Endodermal cell (in vitro differentiated cells): Measurements from ENCODE around the gene PPP1R1B. TPM values are rescaled to one million over a fixed set of nuclear protein-coding genes. Genes with fewer than 3 reads are reported as not detected.

ENCODE experiments used
- DNase-seq: peaks from one replicate; pipeline ENCODE4 v3.0.0-alpha.2; 2017
- H3K27ac ChIP-seq: 2 replicates; pipeline ENCODE4 v1.5.1; 2013; ENCODE audit warnings: mild to moderate bottlenecking, low read depth, low read length, moderate library complexity
- H3K27me3 ChIP-seq: 2 replicates; pipeline ENCODE4 v1.6.1; 2013; ENCODE audit warnings: mild to moderate bottlenecking, low read length, moderate library complexity; ENCODE audit not compliant: insufficient read depth, control insufficient read depth, poor library complexity, severe bottlenecking
- H3K36me3 ChIP-seq: 2 replicates; pipeline ENCODE4 v1.7.0; 2013; ENCODE audit warnings: mild to moderate bottlenecking, low read length, moderate library complexity; ENCODE audit not compliant: control insufficient read depth, insufficient read depth
- H3K4me1 ChIP-seq: one replicate; pipeline ENCODE4 v1.7.0; 2013; ENCODE audit warnings: low read length; ENCODE audit not compliant: control insufficient read depth, insufficient read depth
- H3K4me3 ChIP-seq: 2 replicates; pipeline ENCODE4 v1.5.1; 2013; ENCODE audit warnings: mild to moderate bottlenecking, low read length, moderate library complexity
- H3K9ac ChIP-seq: 2 replicates; pipeline ENCODE4 v1.6.1; 2013; ENCODE audit warnings: mild to moderate bottlenecking, low read length, moderate library complexity; ENCODE audit not compliant: poor library complexity, severe bottlenecking; ENCODE audit errors: extremely low read depth
- H3K9me3 ChIP-seq: 2 replicates; pipeline ENCODE4 v1.6.1; 2013; ENCODE audit warnings: mild to moderate bottlenecking, low read length, moderate library complexity; ENCODE audit not compliant: control insufficient read depth
- H3K27ac Mint-ChIP-seq: 2 replicates; pipeline ENCODE4 v1.8.0; 2020; ENCODE audit warnings: mixed read lengths
- H3K27me3 Mint-ChIP-seq: 2 replicates; pipeline ENCODE4 v1.8.0; 2021; ENCODE audit warnings: mild to moderate bottlenecking, mixed read lengths; ENCODE audit not compliant: insufficient read depth
- H3K36me3 Mint-ChIP-seq: 2 replicates; pipeline ENCODE4 v1.8.0; 2020; ENCODE audit warnings: low read depth, mixed read lengths
- H3K4me1 Mint-ChIP-seq: 2 replicates; pipeline ENCODE4 v1.8.0; 2020; ENCODE audit warnings: mixed read lengths
- H3K4me3 Mint-ChIP-seq: 2 replicates; pipeline ENCODE4 v1.8.0; 2020; ENCODE audit warnings: mild to moderate bottlenecking, moderate library complexity, mixed read lengths
- H3K9me3 Mint-ChIP-seq: 2 replicates; pipeline ENCODE4 v1.8.0; 2020; ENCODE audit warnings: mild to moderate bottlenecking, mixed read lengths
- WGBS, 2 experiments: methylation state at CpG; one replicate each; pipeline versions ENCODE4 v1.1.5 to v1.1.7; 2013; ENCODE audit warnings: missing lambda C conversion rate in 2 of 2, mixed read lengths in 1 of 2; ENCODE audit not compliant: insufficient coverage in 1 of 2, insufficient read length in 1 of 2; 5-methylcytosine and 5-hydroxymethylcytosine counted together
- total RNA-seq, 2 donors: library from RNA; stranded (reverse); fragmentation: NEBNext Ultra II Directional in 1 of 2; extraction: Animal tissue kit (Norgen Biotek cat#: 25700) in 1 of 2; gene quantifications; 2 replicates in 1 of 2; 3 replicates in 1 of 2; pipeline ENCODE4 v1.2.1, GENCODE V29; 2021
- TF ChIP-seq, protein P1 (sequence below): fragments of 200-600 bp; sonication (generic); conservative IDR thresholded peaks from 2 replicates; pipeline ENCODE4 v1.5.0; 2021; ENCODE audit warnings: antibody characterized with exemption, mild to moderate bottlenecking

The PPP1R1B gene
- total RNA-seq, 2 donors from 2014 or later: 1.0 to 2.1 TPM

DNA sequence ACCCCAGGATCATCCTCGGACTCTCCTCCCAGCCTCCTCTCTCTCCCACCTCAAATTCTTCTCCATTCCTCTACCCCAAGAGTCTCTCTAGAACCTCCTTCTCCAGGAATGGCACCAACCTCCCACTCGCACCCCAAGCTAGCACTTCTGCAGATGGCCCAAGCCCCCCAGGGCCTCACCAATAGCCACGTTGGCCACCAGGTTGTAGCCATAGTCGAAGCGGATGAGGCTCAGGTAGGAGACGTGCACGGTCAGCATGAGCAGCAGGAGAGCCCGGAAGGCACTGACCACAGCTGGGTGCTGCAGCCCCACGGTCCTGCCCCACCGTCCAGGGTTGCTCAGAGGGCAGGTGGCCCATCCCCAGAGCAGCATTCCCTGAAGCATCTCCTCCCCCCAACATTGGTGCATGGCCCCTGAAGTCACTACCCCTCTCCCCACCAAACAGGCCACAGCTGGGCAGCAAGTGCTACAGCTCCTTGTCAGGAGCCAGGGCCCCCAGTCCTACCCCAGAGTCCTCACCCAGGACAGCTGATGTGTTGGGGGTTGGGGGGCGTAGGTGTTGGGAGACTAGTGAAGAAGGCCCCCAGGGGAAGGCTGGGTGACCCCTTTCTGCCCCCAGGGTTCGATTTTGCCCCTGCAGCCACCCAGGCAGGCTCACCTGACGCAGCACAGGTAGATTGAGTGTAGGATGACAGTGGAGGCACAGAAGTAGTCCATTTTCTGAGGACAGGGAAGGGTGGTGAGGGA lies 46.8 kb downstream of the PPP1R1B start:
- peaks cover 29% of the 10 kb centered on the region for H3K27me3 Mint-ChIP-seq
- peaks cover 23% of the 10 kb centered on the region for H3K27me3 ChIP-seq
- no peak overlapping the region for H3K27ac Mint-ChIP-seq
- no peak overlapping the region for H3K4me3 Mint-ChIP-seq
- H3K9ac ChIP-seq: no peak overlapping the region
- H3K9me3 Mint-ChIP-seq: no peaks in the 10 kb centered on the region
- DNase-seq: no peak
- 75 to 83% methylated on average over 8 to 13 of the region's 13 CpGs for WGBS, 2 experiments
- no peak overlapping the region for H3K4me3 ChIP-seq
- no peak overlapping the region for H3K27ac ChIP-seq
- no peaks in the 10 kb centered on the region for H3K4me1 ChIP-seq
- TF ChIP-seq, protein P1, sequence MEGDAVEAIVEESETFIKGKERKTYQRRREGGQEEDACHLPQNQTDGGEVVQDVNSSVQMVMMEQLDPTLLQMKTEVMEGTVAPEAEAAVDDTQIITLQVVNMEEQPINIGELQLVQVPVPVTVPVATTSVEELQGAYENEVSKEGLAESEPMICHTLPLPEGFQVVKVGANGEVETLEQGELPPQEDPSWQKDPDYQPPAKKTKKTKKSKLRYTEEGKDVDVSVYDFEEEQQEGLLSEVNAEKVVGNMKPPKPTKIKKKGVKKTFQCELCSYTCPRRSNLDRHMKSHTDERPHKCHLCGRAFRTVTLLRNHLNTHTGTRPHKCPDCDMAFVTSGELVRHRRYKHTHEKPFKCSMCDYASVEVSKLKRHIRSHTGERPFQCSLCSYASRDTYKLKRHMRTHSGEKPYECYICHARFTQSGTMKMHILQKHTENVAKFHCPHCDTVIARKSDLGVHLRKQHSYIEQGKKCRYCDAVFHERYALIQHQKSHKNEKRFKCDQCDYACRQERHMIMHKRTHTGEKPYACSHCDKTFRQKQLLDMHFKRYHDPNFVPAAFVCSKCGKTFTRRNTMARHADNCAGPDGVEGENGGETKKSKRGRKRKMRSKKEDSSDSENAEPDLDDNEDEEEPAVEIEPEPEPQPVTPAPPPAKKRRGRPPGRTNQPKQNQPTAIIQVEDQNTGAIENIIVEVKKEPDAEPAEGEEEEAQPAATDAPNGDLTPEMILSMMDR: no peak
- peaks cover 10% of the 10 kb centered on the region for H3K36me3 Mint-ChIP-seq
- H3K36me3 ChIP-seq: peaks cover 5% of the 10 kb centered on the region
- H3K4me1 Mint-ChIP-seq: peaks cover 16% of the 10 kb centered on the region
- H3K9me3 ChIP-seq: no peaks in the 10 kb centered on the region

DNA sequence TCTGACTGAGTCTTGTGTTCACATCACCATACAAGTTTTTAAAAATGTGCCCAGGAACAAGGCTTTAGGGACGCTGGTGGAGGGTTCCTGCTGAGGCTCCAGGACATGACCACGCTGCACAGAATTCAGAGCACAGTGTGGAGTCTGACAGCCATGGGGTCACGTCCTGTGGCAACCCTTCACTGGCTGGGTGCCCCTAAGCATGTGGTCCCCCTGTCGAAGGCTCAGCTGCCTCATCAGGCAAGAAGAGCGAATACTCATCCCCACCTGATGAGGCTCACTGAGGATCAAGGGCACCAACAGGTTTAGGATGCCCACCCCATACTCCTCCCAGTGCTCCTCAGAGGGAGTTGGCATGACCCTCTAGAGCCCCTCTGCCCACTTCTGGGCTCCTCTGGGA lies 47.4 kb downstream of the PPP1R1B start:
- peaks cover 24% of the 10 kb centered on the region for H3K27me3 Mint-ChIP-seq
- 88 to 95% methylated on average over 4 to 5 of the region's 5 CpGs for WGBS, 2 experiments
- DNase-seq: no peak
- peaks cover 12% of the 10 kb centered on the region for H3K36me3 Mint-ChIP-seq
- TF ChIP-seq, protein P1: no peak
- peaks cover 20% of the 10 kb centered on the region for H3K27me3 ChIP-seq
- H3K4me3 ChIP-seq: no peak overlapping the region
- no peak overlapping the region for H3K4me3 Mint-ChIP-seq
- H3K9me3 ChIP-seq: no peaks in the 10 kb centered on the region
- no peaks in the 10 kb centered on the region for H3K9me3 Mint-ChIP-seq
- no peak overlapping the region for H3K9ac ChIP-seq
- H3K4me1 ChIP-seq: no peaks in the 10 kb centered on the region
- no peak overlapping the region for H3K27ac ChIP-seq
- H3K36me3 ChIP-seq: peaks cover 5% of the 10 kb centered on the region
- H3K4me1 Mint-ChIP-seq: peaks cover 17% of the 10 kb centered on the region
- H3K27ac Mint-ChIP-seq: no peak overlapping the region

DNA sequence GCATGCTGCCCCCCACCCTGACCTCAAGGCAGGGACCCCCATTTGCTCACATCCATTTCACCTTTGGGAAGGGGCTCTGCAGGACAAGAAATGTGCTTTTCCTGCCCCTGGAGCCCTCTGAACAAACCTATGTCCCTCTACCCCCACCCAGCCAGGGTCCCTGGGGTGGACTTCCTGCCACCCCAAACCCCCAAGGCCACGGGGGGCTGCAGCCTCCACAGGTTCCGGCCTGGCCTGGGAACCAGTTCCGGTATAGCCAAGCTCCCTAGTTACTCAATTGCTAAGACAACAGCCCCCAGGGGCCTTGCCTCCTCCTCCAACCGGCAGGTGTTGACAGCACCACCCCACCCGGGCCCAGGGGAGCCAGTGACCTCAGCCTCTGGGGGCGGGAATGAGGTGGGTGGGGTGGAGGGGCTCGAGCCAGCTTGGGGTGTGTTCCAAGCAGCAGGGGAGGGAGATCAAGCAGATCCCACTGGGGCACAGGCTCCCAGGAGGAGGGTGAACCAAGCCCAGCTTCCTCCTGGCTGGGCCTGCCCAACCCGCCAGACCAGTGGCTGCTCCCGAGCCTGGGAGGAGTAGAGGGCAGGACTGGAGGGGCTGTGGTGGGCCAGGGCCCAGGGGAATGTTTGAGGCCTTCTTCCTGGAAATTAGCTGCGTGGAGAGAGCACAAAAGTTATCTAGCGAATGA lies 48.1 kb downstream of the PPP1R1B start:
- H3K4me3 Mint-ChIP-seq: no peak overlapping the region
- H3K9me3 Mint-ChIP-seq: no peaks in the 10 kb centered on the region
- no peak overlapping the region for H3K27ac ChIP-seq
- H3K27ac Mint-ChIP-seq: peak overlapping the region; percentile 80
- H3K27me3 ChIP-seq: peaks cover 13% of the 10 kb centered on the region
- 75 to 83% methylated on average over 2 to 10 of the region's 11 CpGs for WGBS, 2 experiments
- H3K9me3 ChIP-seq: no peaks in the 10 kb centered on the region
- TF ChIP-seq, protein P1: no peak
- H3K36me3 Mint-ChIP-seq: peaks cover 16% of the 10 kb centered on the region
- H3K4me3 ChIP-seq: no peak overlapping the region
- peaks cover 5% of the 10 kb centered on the region for H3K36me3 ChIP-seq
- peak; percentile 86 for DNase-seq
- H3K4me1 ChIP-seq: no peaks in the 10 kb centered on the region
- peaks cover 17% of the 10 kb centered on the region for H3K4me1 Mint-ChIP-seq
- no peak overlapping the region for H3K9ac ChIP-seq
- H3K27me3 Mint-ChIP-seq: peaks cover 17% of the 10 kb centered on the region
